HTR-8/SVneo (cell line): ENCODE results near the gene PRKAG2.
"Not testable (repeated sequence)": the region's sequence is repeated elsewhere in the genome, so short reads cannot be mapped to it uniquely, and the experiment has no call there.

ENCODE experiments used
- DNase-seq: peaks from one replicate; pipeline ENCODE4 v3.0.0; 2011; ENCODE audit warnings: low spot score, mixed read lengths; ENCODE audit not compliant: insufficient read length
- FAIRE-seq: peaks from 2 replicates; lab custom pipeline; 2011; peaks lifted over from hg19 to GRCh38; lab: Jason Lieb, UNC

Gene PRKAG2

DNA sequence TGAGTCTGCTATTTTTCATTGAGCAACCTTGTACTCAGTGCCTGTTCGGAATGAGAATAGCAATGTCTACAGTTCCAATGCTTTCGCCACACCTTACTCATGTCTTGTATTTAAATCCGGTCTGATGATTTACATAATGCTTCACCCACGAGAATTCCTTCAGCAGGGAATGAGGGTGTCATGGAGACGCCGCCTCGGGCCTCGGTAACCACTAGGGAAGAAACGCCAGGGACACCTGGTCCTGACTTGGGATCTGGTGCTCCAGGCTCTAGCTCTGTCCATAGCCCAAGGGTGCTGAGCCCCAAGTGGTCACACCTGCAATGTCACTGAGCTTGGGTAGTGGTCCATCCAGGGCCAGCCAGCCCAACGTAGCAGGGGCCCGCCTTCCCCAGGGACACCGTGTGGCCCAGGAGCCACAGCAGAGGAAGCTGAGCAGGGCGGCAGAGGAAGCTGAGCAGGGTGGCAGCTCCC lies 37.4 kb downstream of the PRKAG2 start:
- FAIRE-seq (no peak), DNase-seq (no peak)

GRCh38 chr7:151838861-151839381 lies 38.0 kb downstream of the PRKAG2 start:
- FAIRE-seq (no peak), DNase-seq (no peak)

DNA sequence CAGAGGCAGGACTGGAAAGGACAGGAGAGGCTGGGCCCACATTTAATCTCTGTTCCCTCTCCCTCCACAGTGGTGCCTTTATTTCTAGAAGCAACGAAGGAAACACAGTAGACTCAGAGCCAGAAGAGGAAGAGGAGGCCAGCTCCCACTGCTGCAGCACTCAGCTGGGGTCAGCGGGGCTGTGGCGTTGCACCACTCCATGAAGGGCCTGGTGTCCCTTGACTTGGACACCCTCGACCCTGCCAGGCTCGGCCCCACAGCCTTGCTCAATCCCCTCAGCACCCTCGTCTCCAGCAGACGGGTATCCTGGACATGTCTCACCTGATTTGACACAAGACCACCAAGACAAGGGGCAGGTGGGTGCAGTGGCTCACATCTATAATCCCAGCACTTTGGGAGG lies 38.8 kb downstream of the PRKAG2 start:
- no peak for DNase-seq
- FAIRE-seq: no peak

GRCh38 chr7:151837285-151838042 lies 39.5 kb downstream of the PRKAG2 start:
- no peak for FAIRE-seq
- no peak for DNase-seq

DNA sequence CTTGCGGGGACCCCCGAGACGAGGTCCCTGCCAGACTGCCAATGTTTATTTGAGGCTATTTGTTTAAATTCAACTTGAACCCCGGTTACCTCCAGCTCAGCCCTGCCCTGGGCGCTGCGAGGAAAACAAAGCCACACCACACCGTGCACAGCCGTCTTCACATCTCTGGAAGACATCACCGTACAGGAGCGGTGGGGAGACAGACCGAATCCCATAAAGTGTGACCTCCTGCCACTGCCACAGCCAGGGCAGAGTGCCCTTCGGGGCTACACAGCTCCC lies 40.0 kb downstream of the PRKAG2 start:
- FAIRE-seq (no peak), DNase-seq (no peak)

DNA sequence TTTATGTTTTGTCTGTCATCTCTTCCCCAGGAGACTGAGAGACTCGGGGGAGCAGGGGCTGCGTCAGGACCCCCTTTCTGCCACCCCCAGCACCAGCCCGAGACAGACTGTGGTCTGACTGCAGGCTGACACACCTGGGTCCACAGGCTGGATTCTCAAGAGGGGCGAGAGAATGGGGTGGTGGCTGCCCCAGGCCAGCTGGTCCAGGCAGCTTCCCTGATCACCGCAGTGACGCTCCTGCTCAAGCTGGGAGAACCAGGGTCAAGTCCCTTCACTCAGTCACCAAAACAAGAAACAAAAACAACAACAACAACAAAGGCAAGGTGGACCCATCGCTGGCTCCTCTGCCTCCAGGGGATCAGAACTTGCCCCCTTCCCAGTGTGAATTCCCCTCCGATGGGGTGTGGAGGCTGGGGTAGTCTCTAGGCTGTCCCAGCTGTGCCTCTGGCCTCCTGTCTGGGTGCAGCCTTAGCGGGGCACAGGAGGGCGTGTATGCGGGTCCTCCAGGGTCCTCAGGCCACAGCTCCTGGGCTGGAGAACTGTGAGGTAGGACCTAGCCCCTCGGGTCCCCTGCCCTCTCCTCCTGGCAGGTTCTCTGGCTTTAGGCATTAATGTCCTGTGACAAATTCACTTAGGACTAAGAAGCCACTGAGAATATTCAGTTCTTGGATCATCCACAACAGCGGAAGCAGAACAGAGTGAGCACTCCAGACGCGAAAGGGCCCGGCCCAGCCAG lies 40.6 kb downstream of the PRKAG2 start:
- no peak for FAIRE-seq
- DNase-seq: no peak

DNA sequence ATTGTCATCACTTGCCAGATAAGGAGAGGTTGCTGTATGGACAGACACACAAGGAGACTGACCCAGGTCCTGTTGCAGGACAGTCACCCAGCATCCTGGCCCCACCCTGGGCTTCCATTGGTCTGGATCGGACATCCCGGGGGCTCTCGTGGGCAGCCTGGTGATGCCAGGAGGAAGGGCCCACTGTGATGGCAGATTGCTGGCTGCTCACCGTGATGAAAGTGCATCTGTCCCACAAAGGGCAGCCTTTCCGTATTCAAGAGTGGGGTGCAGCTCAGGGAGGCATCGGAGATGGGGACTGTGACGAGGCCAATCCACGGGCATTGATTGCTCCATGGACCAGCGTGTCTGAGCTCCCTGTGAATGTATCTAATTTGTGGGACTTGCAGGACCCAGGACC lies 41.3 kb downstream of the PRKAG2 start:
- FAIRE-seq: no peak

DNA sequence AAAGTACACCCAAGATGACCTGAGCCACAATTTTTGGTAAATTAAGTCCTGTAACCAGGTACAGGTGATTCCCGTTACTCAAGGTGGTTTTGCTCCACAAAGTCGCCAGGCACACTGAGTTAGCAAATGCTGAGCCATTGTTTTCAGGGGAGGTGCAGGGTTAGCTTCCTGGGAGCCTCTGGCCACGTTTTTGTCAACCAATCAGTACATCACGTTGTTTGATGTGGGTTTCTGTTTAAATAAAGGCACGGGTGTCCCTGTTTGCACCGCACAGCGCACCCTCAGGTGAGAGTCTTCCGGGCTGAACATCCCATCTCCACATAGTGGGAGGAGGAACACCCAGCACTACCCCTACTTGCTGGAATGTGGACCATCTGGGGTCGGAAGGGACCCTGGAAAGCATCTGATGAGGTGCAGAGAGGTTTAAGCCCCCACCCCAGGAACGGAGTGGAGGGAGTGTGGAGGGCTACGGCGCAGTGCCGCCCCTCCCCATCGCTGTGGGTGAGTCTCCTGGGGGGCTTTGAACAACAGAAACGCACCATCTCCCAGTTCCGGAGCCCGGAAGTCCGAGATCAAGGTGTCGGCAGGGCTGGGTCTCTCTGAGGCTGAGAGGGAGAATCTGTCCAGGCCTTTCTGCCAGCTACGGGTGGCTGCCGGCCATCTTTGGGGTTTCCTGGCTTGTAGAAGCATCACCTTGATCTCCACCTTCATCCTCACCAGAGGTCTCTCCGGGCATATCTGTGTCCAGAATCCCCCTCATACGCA lies 42.5 kb downstream of the PRKAG2 start:
- FAIRE-seq: no peak
- DNase-seq: no peak

More for the DNA sequence above, 41.3 kb downstream of the PRKAG2 start:
- no peak for DNase-seq

DNA sequence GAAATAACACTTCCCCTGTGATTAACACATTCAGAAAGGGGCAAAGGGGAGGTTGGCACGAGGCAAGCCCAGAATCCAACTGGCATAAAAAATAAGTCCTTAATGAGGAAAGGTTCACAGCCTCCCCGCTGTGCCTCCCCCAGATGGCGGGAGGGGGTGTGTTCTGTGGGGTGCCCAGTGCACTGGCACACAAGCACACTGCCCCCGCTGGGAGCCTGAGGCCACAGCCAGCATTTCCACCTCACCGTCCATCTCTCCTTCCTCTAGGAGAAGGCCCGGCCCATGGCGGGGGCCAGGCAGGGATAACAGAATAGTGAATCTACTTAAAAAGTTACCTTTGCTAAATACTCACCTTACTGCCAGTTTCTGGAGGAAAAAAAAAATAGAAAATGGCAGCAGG lies 43.2 kb downstream of the PRKAG2 start:
- no peak for DNase-seq
- no peak for FAIRE-seq

DNA sequence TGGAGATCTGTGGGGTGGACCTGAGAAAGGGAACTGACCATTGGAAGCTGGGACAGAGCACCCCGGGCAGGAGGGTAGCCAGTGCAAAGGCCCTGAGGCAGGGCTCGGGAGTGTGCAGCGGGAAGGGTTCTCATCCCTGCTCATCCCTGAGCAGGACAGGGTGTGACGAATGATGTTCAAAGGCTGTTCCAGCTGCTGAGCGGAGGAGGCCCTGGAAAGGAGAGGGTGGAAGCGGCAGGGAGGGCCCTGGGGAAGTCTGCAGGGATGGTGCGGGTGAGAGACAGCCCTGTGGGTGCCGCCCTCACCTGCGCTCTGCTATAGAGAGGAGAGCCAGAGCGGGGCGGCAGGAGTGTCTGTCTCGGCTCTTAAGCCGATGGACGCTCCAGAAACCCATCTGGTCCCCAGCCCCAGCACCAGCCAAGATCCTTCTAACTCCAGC lies 43.7 kb downstream of the PRKAG2 start:
- FAIRE-seq: no peak

DNA sequence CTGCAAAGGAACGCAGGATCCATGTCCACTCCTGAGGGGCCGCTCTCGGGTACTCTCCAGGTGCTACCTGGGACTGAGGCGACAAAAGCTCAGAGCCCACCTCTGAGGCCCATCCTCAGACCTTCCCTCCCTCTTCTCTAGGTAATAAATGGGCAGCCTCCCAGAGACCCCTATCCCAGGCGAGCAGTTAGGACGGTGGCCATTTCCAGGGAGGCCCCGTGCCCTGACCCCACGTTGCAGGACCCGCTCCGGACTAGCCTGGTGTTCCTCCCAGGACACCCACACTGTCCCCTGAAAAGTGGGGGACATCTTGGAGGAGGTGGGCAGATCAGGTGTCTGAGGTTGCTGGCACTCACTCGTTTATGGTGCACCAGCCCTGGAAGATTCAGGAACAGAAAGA lies 44.3 kb downstream of the PRKAG2 start:
- DNase-seq: no peak
- FAIRE-seq: no peak

More for the DNA sequence above, 43.7 kb downstream of the PRKAG2 start:
- no peak for DNase-seq

DNA sequence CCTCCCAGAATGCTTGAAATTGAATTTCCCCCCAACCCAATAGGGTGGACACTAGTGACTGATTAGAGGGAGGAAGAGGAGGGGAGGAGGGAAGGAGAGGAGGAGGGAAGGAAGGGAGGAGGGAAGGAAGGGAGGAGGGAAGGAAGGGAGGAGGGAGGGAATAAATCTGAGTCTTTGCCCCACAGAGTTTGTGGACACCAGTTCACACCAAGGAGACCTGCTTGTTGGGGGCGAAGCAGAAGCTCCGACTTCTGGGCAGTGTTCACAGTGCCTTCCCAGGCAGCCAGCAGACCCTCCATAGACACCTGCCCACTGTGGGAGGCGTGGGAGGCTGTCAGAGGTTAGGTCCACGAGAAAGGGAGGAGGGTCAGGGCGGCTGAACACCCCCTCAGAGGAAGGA lies 44.8 kb downstream of the PRKAG2 start:
- FAIRE-seq (no peak), DNase-seq (no peak)

GRCh38 chr7:151831606-151832005 lies 45.3 kb downstream of the PRKAG2 start:
- DNase-seq: no peak
- no peak for FAIRE-seq

- FAIRE-seq (no peak), DNase-seq (no peak)
These were observed 46.6 kb downstream of the PRKAG2 start for GRCh38 chr7:151830121-151830830.

GRCh38 chr7:151829707-151830106 lies 47.2 kb downstream of the PRKAG2 start:
- FAIRE-seq (no peak), DNase-seq (no peak)

- FAIRE-seq (no peak), DNase-seq (no peak)
These were observed 49.3 kb downstream of the PRKAG2 start for GRCh38 chr7:151827620-151828019.

GRCh38 chr7:151826316-151826715 lies 50.6 kb downstream of the PRKAG2 start:
- FAIRE-seq, DNase-seq: not testable (repeated sequence)

DNA sequence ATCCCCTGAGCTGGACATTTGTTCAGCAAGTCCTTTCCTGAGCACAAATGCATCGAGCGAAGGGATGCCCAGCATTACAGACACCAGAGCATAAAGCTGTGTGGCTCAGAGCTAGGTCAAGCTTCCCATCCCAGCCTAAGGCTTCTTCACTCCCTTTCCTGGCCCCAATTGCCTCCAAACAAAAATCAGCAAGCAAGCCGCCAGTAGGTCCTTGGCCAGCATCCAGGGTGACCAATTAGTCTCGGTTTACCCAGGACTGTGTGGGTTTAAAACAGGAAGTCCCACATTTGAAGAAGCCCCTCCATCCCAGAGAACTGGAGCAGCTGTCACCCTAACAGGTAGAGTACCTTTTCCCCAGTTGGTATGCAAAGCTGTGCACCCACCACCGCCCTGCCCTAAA lies 51.2 kb downstream of the PRKAG2 start:
- DNase-seq (no peak), FAIRE-seq (no peak)

GRCh38 chr7:151824373-151824933 lies 52.5 kb downstream of the PRKAG2 start:
- FAIRE-seq (no peak), DNase-seq (no peak)
